K562 (cell line): ENCODE results near the gene ZFP57. TPM values are rescaled to one million over a fixed set of nuclear protein-coding genes. Genes with fewer than 3 reads are reported as not detected.

Experiments used
- ATAC-seq: fragments of 200-7000 bp; cut with Tn5 transposase; 3 replicates; pipeline ENCODE4 v1.9.1; 2020; ENCODE audit warnings: moderate library complexity
- BruUV-seq: library from RNA; stranded (reverse); fragments of 400-500 nt; replicated peaks from 2 replicates; lab custom pipeline; 2021; lab: Mats Ljungman, UMichigan
- CTCF ChIA-PET: fragments of 300-600 bp; formaldehyde crosslinking; extraction: SDS; loops from one replicate; lab custom pipeline; 2021; ENCODE audit warnings: low intra/inter-chr PET ratio; lab: Yijun Ruan, JAX
- POLR2A ChIA-PET: fragments of 300-600, 350-650 bp; sonication (Branson Sonifier 250); formaldehyde crosslinking; extraction: SDS; loops from one replicate; lab custom pipeline; 2021; ENCODE audit warnings: antibody characterized with exemption, inconsistent platforms; lab: Yijun Ruan, JAX
- DNase-seq, 4 experiments: peaks; one replicate each; pipeline versions ENCODE4 v3.0.0 to v3.0.0-alpha.2; 2011 to 2018; ENCODE audit warnings: low spot score in 3 of 4, mixed read lengths in 3 of 4; ENCODE audit errors: extremely low read depth in 1 of 4
- FAIRE-seq: peaks from 2 replicates; lab custom pipeline; 2011; peaks lifted over from hg19 to GRCh38; lab: Jason Lieb, UNC
- H2AFZ ChIP-seq: 2 replicates; pipeline ENCODE4 v1.6.0; 2011; ENCODE audit warnings: low read depth, low read length, control low read depth, inconsistent platforms
- H3K27ac ChIP-seq: fragments of 200-600 bp; 3 replicates; pipeline ENCODE4 v1.8.0; 2011; ENCODE audit warnings: low read depth, mild to moderate bottlenecking, control low read depth, inconsistent platforms, low read length, moderate library complexity, mixed read lengths; ENCODE audit errors: extremely low read depth
- H3K27me3 ChIP-seq, 2 experiments: fragments of 300-600 bp in 1 of 2; 2 replicates in 1 of 2; 3 replicates in 1 of 2; pipeline versions ENCODE4 v1.6.0 to v1.8.0; 2011; ENCODE audit warnings: inconsistent platforms in 2 of 2, low read length in 2 of 2, mild to moderate bottlenecking in 1 of 2, mixed read lengths in 1 of 2, moderate library complexity in 1 of 2; ENCODE audit not compliant: control insufficient read depth in 2 of 2, insufficient read depth in 2 of 2
- H3K36me3 ChIP-seq: fragments of 300-600 bp; 3 replicates; pipeline ENCODE4 v1.8.0; 2011; ENCODE audit warnings: mild to moderate bottlenecking, low read length, inconsistent platforms; ENCODE audit not compliant: control insufficient read depth, insufficient read depth
- H3K4me1 ChIP-seq, 2 experiments: fragments of 200-600 bp in 1 of 2; replicated peaks in 1 of 2; 2 replicates in 1 of 2; 3 replicates in 1 of 2; pipeline versions ENCODE4 v1.5.1 to v1.8.0; 2011; ENCODE audit warnings: inconsistent platforms in 2 of 2, low read length in 2 of 2, mild to moderate bottlenecking in 1 of 2, mixed read lengths in 1 of 2, moderate library complexity in 1 of 2; ENCODE audit not compliant: control insufficient read depth in 2 of 2, insufficient read depth in 2 of 2
- H3K4me2 ChIP-seq: 2 replicates; pipeline ENCODE4 v1.6.1; 2011; ENCODE audit warnings: low read length, control low read depth, inconsistent platforms, mixed read lengths; ENCODE audit not compliant: insufficient read depth
- H3K4me3 ChIP-seq: fragments of 200-600 bp; sonication (generic), shearing (Covaris generic); 2 replicates; pipeline ENCODE4 v1.5.1; 2016; ENCODE audit warnings: control low read depth, inconsistent platforms
- H3K79me2 ChIP-seq: fragments of 200-600 bp; 3 replicates; pipeline ENCODE4 v1.8.0; 2011; ENCODE audit warnings: low read length, inconsistent platforms; ENCODE audit not compliant: control insufficient read depth, insufficient read depth
- H3K9ac ChIP-seq, 2 experiments: 2 replicates each; pipeline versions ENCODE4 v1.6.0 to v1.6.1; 2011; ENCODE audit warnings: low read depth in 2 of 2, low read length in 2 of 2, control low read depth in 1 of 2, inconsistent platforms in 1 of 2, mild to moderate bottlenecking in 1 of 2, mixed read lengths in 1 of 2; ENCODE audit not compliant: insufficient read depth in 1 of 2
- H3K9me1 ChIP-seq: one replicate; pipeline ENCODE4 v1.6.0; 2011; ENCODE audit warnings: inconsistent platforms, mild to moderate bottlenecking, low read length, moderate library complexity; ENCODE audit not compliant: control insufficient read depth, insufficient read depth
- H3K9me3 ChIP-seq: replicated peaks from 2 replicates; pipeline ENCODE4 v1.5.1; 2011; ENCODE audit warnings: low read depth, low read length, inconsistent platforms; ENCODE audit not compliant: control insufficient read depth, insufficient read depth
- H4K20me1 ChIP-seq: replicated peaks from 2 replicates; pipeline ENCODE4 v1.6.1; 2011; ENCODE audit warnings: low read length, inconsistent platforms, mixed read lengths; ENCODE audit not compliant: control insufficient read depth, insufficient read depth
- CTCF ChIP-seq, 3 experiments: IDR thresholded peaks in 2 of 3; conservative IDR thresholded peaks in 1 of 3; 2 replicates each; pipeline ENCODE4 v1.5.1; 2011 to 2012; ENCODE audit warnings: low read length in 3 of 3, mild to moderate bottlenecking in 3 of 3, control low read depth in 2 of 3, improper control_type of control experiment in 1 of 3, inconsistent platforms in 1 of 3, low read depth in 1 of 3, mixed read lengths in 1 of 3, moderate library complexity in 1 of 3; ENCODE audit not compliant: insufficient read depth in 2 of 3
- CTCFL ChIP-seq: IDR thresholded peaks from 2 replicates; pipeline ENCODE4 v1.6.1; 2011; ENCODE audit warnings: borderline replicate concordance, low read depth, mild to moderate bottlenecking, moderate library complexity, low read length; ENCODE audit not compliant: insufficient read depth, poor library complexity, severe bottlenecking
- HMBOX1 ChIP-seq: sonication (generic); IDR thresholded peaks from 2 replicates; pipeline ENCODE4 v1.6.1; 2016
- HMG20A ChIP-seq: fragments of 450-650 bp; formaldehyde crosslinking; conservative IDR thresholded peaks from 2 replicates; pipeline ENCODE4 v1.4.0; 2020; ENCODE audit warnings: mild to moderate bottlenecking, mixed read lengths
- PKNOX1 ChIP-seq: fragments of 450-650 bp; IDR thresholded peaks from 2 replicates; pipeline ENCODE4 v1.6.1; 2016
- U2AF1 ChIP-seq: fragments of 200-400 bp; formaldehyde crosslinking; optimal IDR thresholded peaks from 2 replicates; pipeline ENCODE3; 2017; ENCODE audit warnings: mild to moderate bottlenecking, low read depth, low read length, moderate library complexity
- ZBTB2 ChIP-seq: fragments of 450-650 bp; IDR thresholded peaks from 2 replicates; pipeline ENCODE4 v1.6.1; 2016; ENCODE audit warnings: antibody characterized with exemption
- ZBTB5 ChIP-seq: fragments of 450-650 bp; IDR thresholded peaks from 2 replicates; pipeline ENCODE4 v1.6.1; 2017; ENCODE audit warnings: antibody characterized with exemption
- ZNF512 ChIP-seq: IDR thresholded peaks from 2 replicates; pipeline ENCODE4 v1.6.1; 2016; ENCODE audit warnings: missing genetic modification characterization, missing compliant biosample characterization
- WGBS: fragments of 100-300 bp; shearing (Covaris generic); methylation state at CpG from one replicate; pipeline ENCODE4 v1.1.6; 2016; ENCODE audit warnings: low coverage, mixed read lengths; ENCODE audit not compliant: insufficient coverage; ENCODE audit errors: missing lambda C conversion rate; 5-methylcytosine and 5-hydroxymethylcytosine counted together
- in situ Hi-C: fragments of 300-500 bp; cut with MboI; formaldehyde crosslinking; loops from 4 replicates; pipeline ENCODE4 v1.15.0; 2018; ENCODE audit warnings: inconsistent platforms, mixed read lengths
- intact Hi-C: fragments of 100-400 bp; cut with micrococcal nuclease; formaldehyde crosslinking; loops from 2 replicates; pipeline ENCODE4 v1.14.2; 2022
- polyA plus RNA-seq, 8 experiments: library from polyadenylated mRNA; depleted of rRNA in 4 of 8; stranded (reverse) in 5 of 8; unstranded in 3 of 8; fragments of >200 nt; fragmentation: Nextera tagmentation in 2 of 8; fragmentation: Illumina TruSeq in 1 of 8; extraction: Ambion mirVana in 2 of 8; extraction: Trizol in 1 of 8; gene quantifications; 2 replicates each; pipeline versions ENCODE4 v1.2.1 to v1.2.3, GENCODE V29; 2011 to 2014; ENCODE audit warnings: inconsistent platforms in 1 of 8, missing spikeins in 1 of 8
- total RNA-seq, 7 experiments: library from RNA; depleted of rRNA in 6 of 7; stranded (reverse); fragments of >200 nt in 6 of 7; fragmentation: Illumina TruSeq in 2 of 7; extraction: Trizol in 2 of 7; gene quantifications; 2 replicates each; pipeline versions ENCODE4 v1.2.1 to v1.2.3, GENCODE V29; 2011 to 2021; ENCODE audit warnings: low replicate concordance in 1 of 7

The ZFP57 gene
- total and polyA plus RNA-seq, 9 of the 15 experiments (the other 6 are each of a cell fraction or from before 2014, with no cell fraction given) = 0.04 to 0.28 (median 0.13) TPM

DNA sequence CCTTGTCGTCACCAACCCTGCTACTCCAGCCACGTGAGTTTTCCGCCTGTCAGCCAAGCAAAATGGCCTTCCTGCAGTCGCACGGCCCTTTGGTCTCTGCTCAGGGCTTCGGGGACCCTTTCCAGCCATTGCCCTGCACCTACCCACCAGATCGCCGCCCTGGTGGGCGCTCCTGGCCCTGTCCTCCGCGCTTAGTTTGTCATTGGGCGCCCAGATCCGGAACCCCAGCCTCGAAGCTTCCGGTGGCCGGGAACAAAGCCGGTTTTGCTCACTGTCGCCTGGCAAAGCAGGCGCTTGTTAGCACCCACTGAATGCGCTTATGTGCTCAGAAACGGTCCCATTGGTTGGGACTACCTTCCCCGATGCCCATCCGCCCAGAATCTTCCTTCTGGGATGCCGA, 536 bp downstream of the ZFP57 start:
- H3K9me3 ChIP-seq = no peaks in the 10 kb centered on the region
- peak overlapping the region; percentile 35 for H3K4me2 ChIP-seq
- H3K4me3 ChIP-seq = no peak overlapping the region
- ChIA-PET CTCF (no interaction called here), POLR2A (interaction anchor here (0.7 kb wide), 1 partner anchor 1539 kb away, joined by 3 read pairs; no protein-coding TSS in a partner anchor)
- intact Hi-C loops (no loop called here), in situ Hi-C loops (no loop called here)
- H3K27ac ChIP-seq = no peak overlapping the region
- peak overlapping the region; percentile 75 for H2AFZ ChIP-seq
- H3K27me3 ChIP-seq = peaks cover 20 to 33% of the 10 kb centered on the region in 2 experiments; a peak in 3 of 5 replicates
- ATAC-seq (peak; percentile 47), DNase-seq (no peak), FAIRE-seq (no peak)
- no peaks in the 10 kb centered on the region for H3K36me3 ChIP-seq
- no peaks in the 10 kb centered on the region for H3K79me2 ChIP-seq
- H3K9me1 ChIP-seq = no peaks in the 10 kb centered on the region
- no TSS peak for BruUV-seq
- 0 out of 4 replicates have a peak overlapping the region, but pooled peaks of 1 of the 2 experiments have one; percentile 66 for H3K9ac ChIP-seq
- peaks cover 0 to 9% of the 10 kb centered on the region in 2 experiments; a peak in 2 of 5 replicates for H3K4me1 ChIP-seq
- 25% methylated on average over 23 of the region's 24 CpGs for WGBS
- H4K20me1 ChIP-seq = no peaks in the 10 kb centered on the region
- TF ChIP-seq ZBTB5 (no peak), ZNF512 (tag) (no peak), HMG20A (CRISPR knock-in tag) (no peak), CTCFL (peak; percentile 3), U2AF1 (no peak), PKNOX1 (no peak), CTCF (IDR thresholded peaks at IDR 0.05 in 2 of 3, conservative IDR thresholded peaks at IDR 0.05 in 1 of 3; ENCODE audit: insufficient read depth in 2 of 3, low read depth in 1 of 3, low read length in 3 of 3) (0 out of 6 replicates have a peak, but pooled peaks of 1 of the 3 experiments have one; percentile 11), ZBTB2 (no peak), HMBOX1 (no peak)
